HTR-8/SVneo (cell line): ENCODE results near the gene ZCCHC14.

Experiments
- DNase-seq: peaks from one replicate; pipeline ENCODE4 v3.0.0; 2011; ENCODE audit warnings: low spot score, mixed read lengths; ENCODE audit not compliant: insufficient read length
- FAIRE-seq: peaks from 2 replicates; lab custom pipeline; 2011; peaks lifted over from hg19 to GRCh38; lab: Jason Lieb, UNC

The ZCCHC14 gene

DNA sequence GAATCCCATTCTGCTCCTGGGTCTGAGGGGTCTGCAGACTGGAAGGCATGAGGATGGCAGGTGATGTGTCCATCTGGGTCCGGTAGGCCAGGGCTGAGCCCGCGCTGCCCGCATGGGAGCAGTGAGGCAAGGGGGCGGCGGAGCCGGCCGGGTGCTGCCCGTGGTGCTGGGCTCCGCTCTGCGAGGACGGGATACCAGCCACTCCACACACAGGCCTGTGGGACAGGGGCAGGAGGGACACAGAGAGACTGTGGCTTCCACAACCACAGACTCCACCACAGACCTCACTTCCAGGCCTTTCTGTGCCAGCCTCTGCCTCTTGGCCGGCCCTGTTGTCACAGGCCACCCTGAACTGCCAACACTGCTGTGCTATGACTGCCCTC, 75.3 kb downstream of the ZCCHC14 start:
- FAIRE-seq, result no peak
- DNase-seq, result no peak

DNA sequence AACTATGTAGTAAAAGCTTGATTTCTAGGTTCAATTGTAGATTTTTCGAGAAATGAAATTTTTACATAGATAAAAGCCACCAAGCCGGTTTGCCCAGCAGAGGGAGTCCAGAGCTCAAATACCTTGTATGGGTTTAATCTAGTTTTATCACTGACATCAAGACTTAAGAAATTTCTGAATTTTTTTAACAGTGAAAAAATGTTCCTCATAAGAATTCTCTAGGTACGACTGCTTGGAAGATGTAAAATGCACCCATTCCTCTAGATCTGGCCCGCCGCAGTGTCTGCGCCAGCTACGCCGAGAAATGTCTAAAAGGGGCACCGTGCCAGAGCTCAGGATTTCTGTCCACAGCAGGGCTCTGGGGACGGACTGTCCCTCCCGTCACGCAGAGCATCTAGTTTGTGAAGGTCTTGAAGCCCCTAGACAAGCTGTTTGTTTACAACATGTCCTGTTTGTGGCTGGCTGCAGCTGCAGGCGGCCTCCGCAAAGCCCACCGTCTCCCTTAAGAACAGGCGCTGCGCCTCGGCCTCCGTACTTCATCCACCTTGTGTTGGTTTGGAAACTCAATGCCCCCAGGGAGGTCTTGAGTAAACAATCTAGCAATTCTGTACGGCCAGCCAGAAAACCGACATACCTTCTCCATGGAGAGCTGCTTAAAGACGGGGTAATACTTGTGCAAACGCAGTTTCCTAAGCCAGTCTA, 75.8 kb downstream of the ZCCHC14 start:
- DNase-seq (peak; percentile 58), FAIRE-seq (no peak)

DNA sequence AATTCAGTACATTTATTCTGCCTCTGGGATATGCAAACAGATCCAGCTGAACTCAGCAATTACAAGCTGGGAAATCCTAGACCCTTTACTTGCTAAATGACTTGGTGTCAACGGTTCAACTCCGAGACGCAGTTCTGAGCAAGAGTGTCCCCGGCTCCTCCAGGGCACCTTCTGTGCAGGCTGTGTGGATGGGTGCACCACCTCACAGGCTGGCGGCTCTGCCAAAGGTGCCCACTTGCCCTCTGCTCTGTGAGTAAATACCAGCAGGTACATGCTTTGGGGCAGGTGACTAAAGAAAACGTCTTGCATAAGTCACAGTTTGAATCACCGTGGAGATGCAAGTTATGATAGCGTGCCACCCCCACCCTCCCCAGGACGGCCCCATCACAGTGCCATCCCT, 77.4 kb downstream of the ZCCHC14 start:
- no peak for FAIRE-seq
- DNase-seq, result no peak

DNA sequence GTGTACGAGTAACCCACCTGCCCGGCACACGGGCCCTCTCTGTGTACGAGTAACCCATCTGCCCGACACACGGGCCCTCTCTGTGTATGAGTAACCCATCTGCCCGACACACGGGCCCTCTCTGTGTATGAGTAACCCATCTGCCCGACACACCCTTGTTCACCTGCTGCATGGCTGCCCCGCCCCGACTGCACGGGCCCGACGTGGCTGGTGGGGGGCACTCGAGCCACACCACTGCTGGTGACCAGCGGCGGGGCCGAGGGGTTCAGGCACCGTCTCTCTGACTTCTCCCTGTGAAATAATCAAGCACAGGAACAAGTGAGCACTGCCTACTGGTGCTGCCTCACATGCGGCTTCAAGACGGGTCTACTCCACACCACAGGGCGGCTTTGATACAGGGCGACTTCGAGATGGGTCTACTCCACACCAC, 78.6 kb downstream of the ZCCHC14 start:
- FAIRE-seq (no peak), DNase-seq (no peak)

DNA sequence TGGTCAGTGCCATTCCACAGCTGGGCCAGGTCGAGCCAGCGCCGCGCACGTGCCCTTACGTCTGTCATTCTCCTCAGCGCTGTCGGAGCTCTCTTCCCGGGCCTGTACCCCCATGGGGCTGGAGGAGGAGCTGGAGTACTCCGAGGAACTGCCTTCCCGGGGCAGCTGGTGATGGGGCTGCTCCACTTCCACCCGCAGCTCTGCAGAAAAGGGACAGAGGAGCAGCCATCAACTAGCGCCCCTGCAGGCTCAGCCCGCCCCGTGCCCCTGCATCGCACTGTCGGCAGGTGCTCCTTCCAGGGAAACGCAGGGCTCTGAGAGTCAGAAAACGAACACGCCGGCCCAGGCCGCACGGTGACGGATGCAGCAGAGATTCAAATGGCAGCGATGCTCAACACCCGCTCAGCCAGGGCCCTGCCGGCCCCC, 79.8 kb downstream of the ZCCHC14 start:
- DNase-seq, result no peak
- FAIRE-seq, result no peak

DNA sequence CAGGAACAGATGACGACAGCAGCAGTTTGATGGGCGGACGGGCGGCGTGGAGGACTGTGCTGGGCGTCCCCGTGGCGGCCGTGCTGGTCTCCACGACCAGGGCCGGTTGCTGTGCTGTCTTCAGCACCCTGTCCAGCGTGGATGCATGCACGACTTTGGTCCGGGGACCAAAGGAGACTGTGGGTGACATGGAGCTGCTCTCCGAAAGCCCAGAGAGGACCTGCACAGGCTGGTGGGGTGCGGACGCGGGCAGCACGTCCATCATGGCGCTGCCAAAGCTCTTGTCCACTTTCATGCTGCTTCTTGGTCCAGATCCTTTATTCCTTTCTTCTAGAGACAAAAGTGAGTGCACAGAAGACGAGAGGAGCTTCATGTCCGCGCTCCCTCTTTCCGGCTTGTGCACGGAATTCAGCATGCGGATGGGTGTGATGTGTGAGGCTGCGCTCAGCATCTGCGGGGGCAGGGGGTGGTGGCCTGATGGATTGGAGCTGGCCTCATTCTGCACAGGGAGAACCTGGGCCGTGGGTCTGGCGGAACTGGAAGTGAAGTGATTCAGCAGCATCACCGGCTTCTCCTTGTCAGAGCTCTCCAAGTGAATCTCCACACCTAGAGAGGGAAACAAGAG, 80.3 kb downstream of the ZCCHC14 start:
- DNase-seq, result no peak
- FAIRE-seq, result no peak

DNA sequence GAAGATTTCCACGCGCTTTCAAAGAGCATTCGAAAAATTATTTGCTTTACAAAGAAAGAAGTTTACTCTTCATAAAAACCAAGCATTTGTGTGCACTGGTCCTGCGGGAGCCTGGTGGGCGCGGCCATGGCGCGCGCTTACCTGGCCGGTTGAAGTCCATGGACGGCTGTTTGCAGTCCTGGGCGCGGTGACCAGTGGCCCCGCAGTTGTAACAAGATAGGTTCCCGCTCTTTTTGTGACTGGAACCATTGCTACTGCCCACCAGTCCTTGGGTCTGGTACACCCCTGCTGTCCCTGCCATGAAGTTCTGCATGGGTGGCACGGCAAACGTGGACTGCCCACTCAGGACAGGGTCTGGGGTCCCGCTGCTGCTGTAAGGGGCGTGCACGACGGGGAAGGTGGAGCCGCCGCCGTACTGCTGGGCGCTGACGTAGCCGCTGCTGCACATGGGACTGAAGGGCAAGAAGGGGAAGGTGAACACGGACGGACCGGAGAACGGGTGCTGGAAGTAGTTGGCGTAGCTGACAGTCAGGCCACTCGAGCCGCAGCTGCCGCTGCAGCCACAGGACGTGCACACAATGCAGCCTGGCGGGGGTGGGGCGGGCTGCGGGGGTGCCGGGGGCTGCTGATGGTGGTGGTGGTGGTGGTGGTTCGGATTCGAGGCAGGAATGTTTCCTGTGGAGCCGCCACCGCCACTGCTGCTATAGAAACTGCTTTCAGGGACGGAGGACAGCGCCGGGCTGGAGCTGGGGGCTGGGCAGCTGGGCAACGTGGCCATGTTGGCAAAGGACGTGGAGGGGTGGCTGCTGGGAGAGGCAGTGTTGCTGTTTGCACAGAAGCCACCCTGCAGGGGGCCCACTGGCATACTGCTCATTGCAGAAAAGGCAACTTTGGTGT, 81.2 kb downstream of the ZCCHC14 start:
- no peak for FAIRE-seq

DNA sequence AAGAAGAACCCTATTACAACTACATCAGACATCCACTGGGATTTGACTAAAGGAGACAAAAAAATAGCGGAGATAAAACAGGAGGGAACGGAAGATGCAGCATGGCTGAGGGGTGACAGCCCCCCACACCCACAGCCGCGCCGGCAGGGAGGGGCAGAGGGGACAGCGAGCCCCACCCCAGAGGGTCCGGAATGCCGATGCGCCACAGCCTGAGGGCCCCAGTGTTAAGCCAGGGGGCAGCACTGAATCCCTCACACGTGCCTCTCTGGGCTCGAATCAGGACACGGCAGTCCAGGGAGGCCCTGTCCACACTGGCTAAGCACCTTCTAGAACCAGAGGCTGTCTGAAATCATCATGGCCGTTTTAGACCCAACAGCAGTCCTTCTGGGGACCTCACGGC, 81.9 kb downstream of the ZCCHC14 start:
- FAIRE-seq (no peak), DNase-seq (no peak)

More for the DNA sequence above, 81.2 kb downstream of the ZCCHC14 start:
- DNase-seq, result no peak

DNA sequence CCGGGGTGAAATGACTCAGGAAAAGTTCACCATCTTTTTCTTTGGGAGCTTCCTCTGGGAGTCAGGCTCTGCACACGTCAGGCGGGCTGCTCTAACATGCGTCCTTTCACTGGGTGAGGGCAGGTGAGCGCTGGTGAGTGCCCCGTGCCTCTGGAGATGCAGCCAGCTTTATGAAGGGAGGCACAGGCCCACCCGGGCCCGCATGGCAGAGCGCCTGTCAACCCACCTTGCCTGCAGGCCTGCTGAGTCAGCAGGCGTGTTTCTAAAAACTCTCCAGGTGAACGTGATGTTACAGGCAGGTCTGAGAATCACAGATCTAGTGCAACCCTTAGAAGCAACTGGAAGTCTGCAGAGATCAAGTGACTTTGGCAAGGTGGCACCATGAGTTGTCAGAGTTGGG, 82.3 kb downstream of the ZCCHC14 start:
- no peak for FAIRE-seq

DNA sequence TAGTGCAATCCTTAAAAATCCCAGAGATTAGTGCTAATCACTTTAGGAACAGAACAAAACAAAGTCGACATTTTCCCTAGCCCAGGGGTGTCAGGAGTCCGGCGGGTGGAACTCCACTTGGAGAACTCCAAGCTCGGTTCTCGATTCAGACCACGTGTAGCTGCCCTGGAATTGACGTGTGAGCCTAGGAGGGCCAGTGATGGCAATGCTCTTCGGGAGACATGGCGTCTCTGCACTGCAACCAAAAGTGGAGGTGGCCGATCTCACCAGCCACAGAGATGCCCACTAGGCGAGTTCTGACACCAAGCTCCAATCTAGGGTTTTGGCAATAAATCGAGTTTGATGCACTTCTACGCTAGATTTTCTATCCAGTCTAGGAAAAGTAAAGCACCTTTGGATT, 83.0 kb downstream of the ZCCHC14 start:
- FAIRE-seq (no peak), DNase-seq (no peak)

More for the DNA sequence above, 82.3 kb downstream of the ZCCHC14 start:
- DNase-seq, result no peak

DNA sequence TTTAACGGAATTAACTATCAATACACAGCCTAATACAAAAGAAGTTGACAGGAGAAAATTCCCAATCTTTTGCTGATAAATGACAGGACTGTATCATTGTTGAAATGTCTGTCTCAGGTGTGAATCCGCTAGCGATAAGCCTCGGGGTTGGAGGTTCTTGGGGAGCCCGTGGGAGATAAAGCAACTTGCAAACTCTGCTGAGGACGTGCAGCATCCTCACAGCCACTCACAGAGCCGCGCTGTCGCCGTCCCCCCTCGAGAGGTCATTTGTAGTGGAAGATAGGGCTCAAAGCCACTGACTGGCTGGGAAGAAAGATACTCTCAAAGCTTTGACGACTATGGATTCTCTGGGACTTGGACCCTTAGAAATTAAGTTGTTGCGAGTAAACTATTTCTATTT, 83.7 kb downstream of the ZCCHC14 start:
- DNase-seq (no peak), FAIRE-seq (no peak)

DNA sequence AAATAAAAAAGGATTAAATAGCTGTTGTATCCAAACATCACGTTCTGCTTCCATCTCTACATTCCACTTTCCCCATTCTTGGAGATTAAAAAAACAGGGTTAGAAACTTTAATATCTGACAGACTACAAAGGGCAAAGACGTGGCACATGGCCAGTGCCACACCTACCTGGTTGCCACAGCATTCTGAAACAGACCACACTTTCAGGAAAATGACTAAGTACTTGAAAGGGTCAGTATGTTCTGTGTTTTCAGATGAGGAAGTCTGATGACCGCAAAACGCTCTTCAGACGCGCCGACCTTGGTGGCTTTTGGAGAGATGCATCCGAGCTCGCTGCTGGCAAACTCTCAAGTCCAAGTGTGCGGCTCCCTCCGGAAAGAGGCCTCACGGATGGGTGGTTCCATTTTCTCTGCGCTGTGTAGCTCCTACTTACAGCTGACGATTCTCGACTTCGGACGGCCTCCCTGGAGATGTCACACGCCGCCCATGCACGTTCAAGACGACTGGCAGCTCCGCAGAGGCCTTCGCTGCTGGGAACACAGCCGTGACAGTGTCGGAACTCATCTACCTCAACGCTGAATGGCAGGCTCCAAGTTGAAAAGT, 85.2 kb downstream of the ZCCHC14 start:
- DNase-seq, result no peak
- FAIRE-seq, result no peak

DNA sequence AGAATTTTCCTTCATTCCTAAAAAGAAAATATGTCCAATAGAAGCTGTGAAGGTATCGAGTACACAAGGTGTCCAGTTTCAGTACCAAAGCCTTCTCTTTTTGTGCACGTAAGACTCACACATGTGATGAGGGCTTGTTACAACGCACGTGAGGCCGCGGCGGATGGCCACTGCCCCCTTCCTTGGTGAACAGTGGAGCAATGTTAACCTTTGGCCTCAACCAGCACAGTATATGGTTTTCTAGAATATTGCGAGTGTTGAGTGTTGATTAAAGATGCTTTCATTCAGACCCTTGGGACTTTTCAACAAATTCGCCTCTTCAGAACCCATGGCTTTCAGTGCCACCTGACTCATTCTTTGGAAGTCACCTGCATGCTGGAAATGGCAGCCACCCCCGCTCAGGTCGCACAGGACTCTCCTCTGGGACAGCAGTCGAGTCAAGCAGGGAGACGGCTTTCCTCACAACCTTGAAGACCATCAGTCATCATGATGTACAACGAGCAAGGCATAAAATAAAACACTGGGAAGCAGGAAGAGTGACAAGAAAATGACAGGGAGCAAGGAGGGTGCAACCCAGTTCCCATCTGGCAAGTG, 86.2 kb downstream of the ZCCHC14 start:
- DNase-seq (no peak), FAIRE-seq (no peak)

DNA sequence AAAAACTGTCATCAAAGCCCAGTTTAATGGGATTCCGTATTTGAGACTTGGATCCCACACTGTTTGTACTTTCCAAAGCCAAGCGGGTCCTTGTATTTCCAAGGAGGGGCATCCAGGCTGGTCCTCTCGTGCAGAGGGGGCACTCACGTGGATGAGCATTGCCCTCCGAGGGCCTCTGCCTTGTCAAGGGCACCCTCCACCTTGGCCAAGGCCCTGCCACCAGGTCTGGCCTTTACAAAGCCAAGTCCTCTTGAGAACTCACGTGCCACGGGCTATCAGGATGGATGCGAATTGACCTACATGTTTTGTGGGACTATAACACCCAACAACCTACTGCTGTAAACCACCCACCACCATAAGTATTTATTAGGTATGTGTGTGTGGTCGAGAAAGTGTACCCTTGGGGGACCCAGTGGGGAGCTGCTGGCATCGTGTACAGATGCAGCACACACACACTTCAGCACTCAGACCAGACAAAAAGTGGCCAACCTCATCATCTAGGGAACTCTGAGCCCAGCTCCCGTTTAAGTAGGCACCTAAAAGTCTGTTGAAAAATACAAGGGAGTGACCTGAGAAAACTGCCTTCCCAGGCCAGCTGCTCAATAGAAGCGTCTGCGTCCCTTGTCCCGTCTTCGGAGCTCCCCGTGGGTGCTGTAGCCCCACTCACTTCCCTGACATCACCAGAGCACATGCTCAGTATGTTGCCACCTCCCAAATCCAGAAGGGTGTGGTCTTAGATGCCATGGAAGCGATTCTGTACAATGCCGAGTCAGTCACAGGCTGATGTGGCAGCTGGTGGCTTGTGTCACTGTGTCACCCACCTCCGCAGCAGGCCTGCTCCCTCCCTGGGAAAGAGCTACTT, 87.8 kb downstream of the ZCCHC14 start:
- DNase-seq, result no peak
- peak; percentile 16 for FAIRE-seq

DNA sequence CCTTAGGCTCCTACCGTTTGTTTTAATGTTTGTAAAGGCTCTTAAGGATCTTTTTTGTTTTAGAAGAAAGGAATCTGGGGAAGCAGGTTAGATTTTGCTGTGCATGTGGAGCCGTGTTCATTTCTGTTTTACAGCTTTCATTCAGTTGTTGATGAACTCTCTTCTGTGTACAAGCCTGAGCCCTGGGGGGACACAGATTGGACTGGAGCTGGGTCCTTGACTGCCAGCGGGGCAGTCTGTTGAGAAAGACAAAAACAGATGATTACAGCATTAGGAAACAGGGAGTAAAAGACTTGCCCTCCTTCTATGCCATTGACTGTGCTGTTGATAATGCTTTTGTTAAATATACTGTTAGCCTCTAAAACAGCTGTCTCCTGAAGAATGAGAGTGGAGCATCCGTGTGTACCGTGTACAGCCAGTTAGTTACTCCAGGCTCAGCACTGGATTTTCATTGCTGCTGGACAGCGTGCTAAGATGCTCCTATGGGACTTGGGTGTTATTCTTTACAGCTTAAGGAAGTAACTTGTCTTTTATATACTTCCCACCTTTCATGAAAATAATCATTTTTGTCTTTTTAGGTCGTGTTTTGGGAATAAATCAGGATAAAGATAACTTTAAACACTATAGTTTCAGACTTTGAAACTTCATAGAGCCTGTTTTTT, 97.5 kb downstream of the ZCCHC14 start:
- FAIRE-seq, result no peak
- DNase-seq, result no peak

DNA sequence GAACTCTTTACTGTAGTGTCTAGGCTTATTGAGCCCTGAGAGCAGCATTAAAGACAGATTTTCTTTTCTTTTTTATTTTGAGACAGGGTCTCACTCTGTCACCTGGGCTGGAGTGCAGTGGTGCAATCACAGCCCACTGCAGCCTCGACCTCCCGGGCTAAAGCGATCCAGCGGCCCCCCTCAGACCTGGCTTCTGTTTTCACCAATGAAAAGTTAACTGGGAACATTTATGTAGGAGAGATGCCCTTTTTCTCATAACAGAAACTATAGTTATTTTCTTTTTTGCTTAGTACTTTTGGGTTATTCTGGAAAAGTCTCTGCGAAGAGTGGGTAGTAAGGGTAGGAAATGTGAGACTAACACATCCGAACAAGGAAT, 99.2 kb downstream of the ZCCHC14 start:
- DNase-seq (no peak), FAIRE-seq (no peak)

DNA sequence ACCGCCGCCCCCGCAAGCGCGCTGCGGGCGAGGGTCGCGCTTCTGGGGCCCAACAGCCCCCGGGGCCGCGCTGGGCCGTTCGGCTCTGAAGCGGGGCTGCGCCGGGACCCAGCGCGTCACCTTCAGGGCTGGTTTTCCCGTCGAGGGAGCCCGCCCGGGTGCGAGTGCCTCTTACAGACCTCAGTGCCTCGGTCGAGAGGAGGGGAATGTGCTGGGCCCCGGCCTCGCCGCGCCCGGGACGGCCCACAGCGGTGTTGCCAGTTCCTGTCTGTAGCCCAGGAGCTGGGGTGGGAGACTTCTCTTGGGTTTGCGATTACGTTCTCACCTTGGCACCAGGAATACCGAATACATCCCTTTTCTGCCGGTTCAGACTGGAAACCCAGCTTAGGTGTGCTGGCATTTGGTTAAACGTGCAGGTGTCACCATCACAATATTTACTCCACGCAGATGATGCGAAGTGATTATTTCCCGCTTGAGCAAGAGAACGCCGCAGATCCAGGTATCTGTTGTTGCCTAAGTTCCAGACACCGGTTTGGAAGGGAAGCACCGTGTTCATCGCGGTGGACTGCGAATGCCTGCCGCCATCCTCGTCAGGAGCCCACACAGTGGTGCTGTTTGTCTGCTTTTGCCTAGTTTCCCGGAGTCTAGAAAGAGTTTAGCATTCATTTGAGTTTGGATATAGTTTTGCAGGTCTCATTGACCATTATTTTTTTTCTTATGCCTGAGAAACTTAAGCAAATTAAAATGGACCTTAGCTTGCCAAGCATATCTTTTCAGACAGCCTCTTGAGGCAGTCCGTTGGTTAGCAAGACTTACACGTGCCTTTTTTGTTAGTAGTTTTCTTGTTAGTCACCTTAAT, 99.8 kb downstream of the ZCCHC14 start:
- DNase-seq (no peak), FAIRE-seq (no peak)
